ENCODE data around the gene CBFB. TPM values are rescaled to one million over a fixed set of nuclear protein-coding genes. Genes with fewer than 3 reads are reported as not detected.

Gene CBFB
- total and polyA plus RNA-seq, 11 donors: 11.3 to 53.6 (median 28.1) TPM

- intact Hi-C loops (cut with DNase I): loop anchor here in 6 of 10 donors (2.0 to 10.0 kb wide), 6 partner anchors 65 to 128 kb away; partner anchors contain the start of genes PHAF1 (in 3 of the 6), FBXL8 (in 1 of the 6) and TRADD (in 1 of the 6)
- H3K4me3 ChIP-seq: peak overlapping the region; percentile 58 to 99 (median 94)
- ATAC-seq (peak in 3 of 4 donors; percentile 71 to 74 (median 74)), DNase-seq (peak; percentile 70 to 81 (median 73))
- WGBS, 4 donors: 0 to 1% (median 0%) methylated on average over 48 to 123 of the region's 123 CpGs
- H3K27me3 ChIP-seq: no peaks in the 10 kb centered on the region
- no peak for TF ChIP-seq POLR2A (IDR thresholded peaks at IDR 0.05)
- TF ChIP-seq, protein P1, sequence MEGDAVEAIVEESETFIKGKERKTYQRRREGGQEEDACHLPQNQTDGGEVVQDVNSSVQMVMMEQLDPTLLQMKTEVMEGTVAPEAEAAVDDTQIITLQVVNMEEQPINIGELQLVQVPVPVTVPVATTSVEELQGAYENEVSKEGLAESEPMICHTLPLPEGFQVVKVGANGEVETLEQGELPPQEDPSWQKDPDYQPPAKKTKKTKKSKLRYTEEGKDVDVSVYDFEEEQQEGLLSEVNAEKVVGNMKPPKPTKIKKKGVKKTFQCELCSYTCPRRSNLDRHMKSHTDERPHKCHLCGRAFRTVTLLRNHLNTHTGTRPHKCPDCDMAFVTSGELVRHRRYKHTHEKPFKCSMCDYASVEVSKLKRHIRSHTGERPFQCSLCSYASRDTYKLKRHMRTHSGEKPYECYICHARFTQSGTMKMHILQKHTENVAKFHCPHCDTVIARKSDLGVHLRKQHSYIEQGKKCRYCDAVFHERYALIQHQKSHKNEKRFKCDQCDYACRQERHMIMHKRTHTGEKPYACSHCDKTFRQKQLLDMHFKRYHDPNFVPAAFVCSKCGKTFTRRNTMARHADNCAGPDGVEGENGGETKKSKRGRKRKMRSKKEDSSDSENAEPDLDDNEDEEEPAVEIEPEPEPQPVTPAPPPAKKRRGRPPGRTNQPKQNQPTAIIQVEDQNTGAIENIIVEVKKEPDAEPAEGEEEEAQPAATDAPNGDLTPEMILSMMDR (IDR thresholded peaks at IDR 0.05): no peak
- peak overlapping the region; percentile 90 to 100 (median 99) for H3K27ac ChIP-seq
- H3K4me1 ChIP-seq: peaks cover 0 to 41% (median 34%) of the 10 kb centered on the region in 12 donors
- no peaks in the 10 kb centered on the region for H3K9me3 ChIP-seq
- peaks cover 0 to 17% (median 4%) of the 10 kb centered on the region in 9 donors for H3K36me3 ChIP-seq
These were observed 526 bp downstream of the CBFB start for GRCh38 chr16:67029254-67030096.

DNA sequence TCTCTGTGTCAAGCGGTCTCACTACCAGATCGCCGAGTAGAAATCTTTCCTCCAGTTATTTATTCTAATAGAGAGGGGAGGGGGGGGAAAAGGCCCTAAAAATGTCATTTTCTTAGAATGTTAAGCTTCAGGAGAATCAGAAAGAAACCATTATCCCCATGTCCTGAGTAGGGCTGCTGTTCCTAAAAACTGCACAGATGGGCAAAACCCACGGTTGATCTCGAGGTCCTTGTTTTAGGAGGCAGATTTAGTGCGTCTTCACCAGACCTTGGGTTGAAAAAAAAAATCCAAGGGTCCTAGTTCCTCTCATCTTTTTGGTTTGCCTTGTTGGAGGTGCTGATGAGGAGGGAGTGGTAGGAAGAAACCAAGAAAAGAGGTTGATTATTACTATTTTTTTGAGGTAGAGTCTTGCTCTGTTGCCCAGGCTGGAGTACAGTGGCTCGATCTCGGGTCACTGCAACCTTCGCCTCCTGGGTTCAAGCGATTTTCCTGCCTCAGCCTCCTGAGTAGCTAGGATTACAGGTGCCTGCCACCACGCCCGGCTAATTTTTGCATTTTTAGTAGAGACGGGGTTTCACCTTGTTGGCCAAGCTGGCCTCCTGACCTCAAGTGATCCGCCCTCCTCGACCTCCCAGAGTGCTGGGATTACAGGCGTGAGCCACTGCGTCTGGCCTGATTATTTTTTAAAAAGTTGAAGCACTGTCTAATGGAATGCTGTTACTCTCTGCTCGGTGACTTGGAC lies 1.4 kb downstream of the CBFB start:
- peak overlapping the region; percentile 90 to 100 (median 99) for H3K27ac ChIP-seq
- DNase-seq (peak in 1 of 5 donors; percentile 14), ATAC-seq (no peak)

GRCh38 chr16:67034487-67034886 lies 5.5 kb downstream of the CBFB start:
- 20 to 36% (median 22%) methylated on average over 4 of the region's 4 CpGs for WGBS, 4 donors
- Histone ChIP-seq H3K4me3 (no peak overlapping the region), H3K9me3 (no peaks in the 10 kb centered on the region), H3K27ac (no peak overlapping the region), H3K27me3 (no peaks in the 10 kb centered on the region), H3K36me3 (peaks cover 0 to 43% (median 26%) of the 10 kb centered on the region in 9 donors), H3K4me1 (peaks cover 4 to 74% (median 38%) of the 10 kb centered on the region in 12 donors)
- TF ChIP-seq, protein P1 (IDR thresholded peaks at IDR 0.05): no peak
- no peak for TF ChIP-seq POLR2A (IDR thresholded peaks at IDR 0.05)
- intact Hi-C loops (cut with DNase I): loop anchor here in 3 of 10 donors (5.0 to 10.0 kb wide), 3 partner anchors 60 to 80 kb away; partner anchors contain the start of gene PHAF1 (in 1 of the 3)
- no peak for DNase-seq
- ATAC-seq: no peak

More for the DNA sequence above, 1.4 kb downstream of the CBFB start:
- Histone ChIP-seq H3K36me3 (peaks cover 0 to 17% (median 4%) of the 10 kb centered on the region in 9 donors), H3K27me3 (no peaks in the 10 kb centered on the region), H3K4me1 (peaks cover 4 to 50% (median 42%) of the 10 kb centered on the region in 12 donors), H3K4me3 (peak overlapping the region; percentile 58 to 99 (median 94)), H3K9me3 (no peaks in the 10 kb centered on the region)
- TF ChIP-seq, protein P1 (IDR thresholded peaks at IDR 0.05): no peak
- no peak for TF ChIP-seq POLR2A (IDR thresholded peaks at IDR 0.05)
- intact Hi-C loops (cut with DNase I): loop anchor here in 3 of 10 donors (5.0 to 10.0 kb wide), 3 partner anchors 64 to 84 kb away; partner anchors contain the start of gene PHAF1 (in 1 of the 3)
- WGBS, 4 donors: 57 to 62% (median 59%) methylated on average over 18 of the region's 18 CpGs
